ENCODE results near the gene ZCCHC17.

ZCCHC17 gene

GRCh38 chr1:31302709-31303441 lies 6.0 kb downstream of the ZCCHC17 start:
- no peak overlapping the region for H3K27ac ChIP-seq
- no peak for DNase-seq (ENCODE audit: low read depth, low spot score)

GRCh38 chr1:31306278-31306677 lies 9.4 kb downstream of the ZCCHC17 start:
- H3K27ac ChIP-seq, result peak overlapping the region; percentile 90

GRCh38 chr1:31308036-31308435 lies 11.2 kb downstream of the ZCCHC17 start:
- DNase-seq (ENCODE audit: low read depth, low spot score), result no peak
- H3K27ac ChIP-seq, result no peak overlapping the region

More at GRCh38 chr1:31306278-31306677, 9.4 kb downstream of the ZCCHC17 start:
- peak; percentile 53 for DNase-seq (ENCODE audit: low read depth, low spot score)

- H3K27ac ChIP-seq, result no peak overlapping the region
- DNase-seq (ENCODE audit: low read depth, low spot score), result no peak
Observed at GRCh38 chr1:31310198-31310597, 13.4 kb downstream of the ZCCHC17 start.

GRCh38 chr1:31315902-31316301 lies 19.1 kb downstream of the ZCCHC17 start:
- DNase-seq (ENCODE audit: low read depth, low spot score), result no peak
- no peak overlapping the region for H3K27ac ChIP-seq

- H3K27ac ChIP-seq, result no peak overlapping the region
- DNase-seq (ENCODE audit: low read depth, low spot score), result no peak
Observed at GRCh38 chr1:31318146-31318545, 21.3 kb downstream of the ZCCHC17 start.

GRCh38 chr1:31324093-31324492 lies 27.3 kb downstream of the ZCCHC17 start:
- no peak overlapping the region for H3K27ac ChIP-seq
- no peak for DNase-seq (ENCODE audit: low read depth, low spot score)

GRCh38 chr1:31324992-31325391 lies 28.2 kb downstream of the ZCCHC17 start:
- DNase-seq (ENCODE audit: low read depth, low spot score), result no peak
- H3K27ac ChIP-seq, result no peak overlapping the region

- DNase-seq (ENCODE audit: low read depth, low spot score), result no peak
- H3K27ac ChIP-seq, result peak overlapping the region; percentile 61
Observed at GRCh38 chr1:31326461-31326860, 29.6 kb downstream of the ZCCHC17 start.

GRCh38 chr1:31327381-31327780 lies 30.5 kb downstream of the ZCCHC17 start:
- H3K27ac ChIP-seq, result peak overlapping the region; percentile 61
- DNase-seq (ENCODE audit: low read depth, low spot score), result peak; percentile 34

GRCh38 chr1:31335007-31335406 lies 38.2 kb downstream of the ZCCHC17 start:
- DNase-seq (ENCODE audit: low read depth, low spot score), result no peak
- H3K27ac ChIP-seq, result no peak overlapping the region

- H3K27ac ChIP-seq, result no peak overlapping the region
- no peak for DNase-seq (ENCODE audit: low read depth, low spot score)
Observed at GRCh38 chr1:31336687-31337467, 40.0 kb downstream of the ZCCHC17 start.

GRCh38 chr1:31344503-31344902 lies 47.7 kb downstream of the ZCCHC17 start:
- DNase-seq (ENCODE audit: low read depth, low spot score), result no peak
- no peak overlapping the region for H3K27ac ChIP-seq

- H3K27ac ChIP-seq, result no peak overlapping the region
- no peak for DNase-seq (ENCODE audit: low read depth, low spot score)
Observed at GRCh38 chr1:31345635-31346034, 48.8 kb downstream of the ZCCHC17 start.

- H3K27ac ChIP-seq, result no peak overlapping the region
- no peak for DNase-seq (ENCODE audit: low read depth, low spot score)
Observed at GRCh38 chr1:31346785-31347184, 50.0 kb downstream of the ZCCHC17 start.

- DNase-seq (ENCODE audit: low read depth, low spot score), result no peak
- no peak overlapping the region for H3K27ac ChIP-seq
Observed at GRCh38 chr1:31348449-31348848, 51.6 kb downstream of the ZCCHC17 start.

- H3K27ac ChIP-seq, result no peak overlapping the region
- no peak for DNase-seq (ENCODE audit: low read depth, low spot score)
Observed at GRCh38 chr1:31354283-31354682, 57.5 kb downstream of the ZCCHC17 start.

GRCh38 chr1:31356427-31356826 lies 59.6 kb downstream of the ZCCHC17 start:
- no peak overlapping the region for H3K27ac ChIP-seq
- no peak for DNase-seq (ENCODE audit: low read depth, low spot score)

- no peak for DNase-seq (ENCODE audit: low read depth, low spot score)
- no peak overlapping the region for H3K27ac ChIP-seq
Observed at GRCh38 chr1:31361607-31362006, 64.8 kb downstream of the ZCCHC17 start.

- no peak overlapping the region for H3K27ac ChIP-seq
- no peak for DNase-seq (ENCODE audit: low read depth, low spot score)
Observed at GRCh38 chr1:31362032-31362431, 65.2 kb downstream of the ZCCHC17 start.

- H3K27ac ChIP-seq, result no peak overlapping the region
- no peak for DNase-seq (ENCODE audit: low read depth, low spot score)
Observed at GRCh38 chr1:31364561-31365250, 67.9 kb downstream of the ZCCHC17 start.
